ENCODE data around the gene AFTPH. TPM values are rescaled to one million over a fixed set of nuclear protein-coding genes. Genes with fewer than 3 reads are reported as not detected.

The AFTPH gene
- total RNA-seq, 2 experiments from 2014 or later: 39.2 to 40.2 TPM

DNA sequence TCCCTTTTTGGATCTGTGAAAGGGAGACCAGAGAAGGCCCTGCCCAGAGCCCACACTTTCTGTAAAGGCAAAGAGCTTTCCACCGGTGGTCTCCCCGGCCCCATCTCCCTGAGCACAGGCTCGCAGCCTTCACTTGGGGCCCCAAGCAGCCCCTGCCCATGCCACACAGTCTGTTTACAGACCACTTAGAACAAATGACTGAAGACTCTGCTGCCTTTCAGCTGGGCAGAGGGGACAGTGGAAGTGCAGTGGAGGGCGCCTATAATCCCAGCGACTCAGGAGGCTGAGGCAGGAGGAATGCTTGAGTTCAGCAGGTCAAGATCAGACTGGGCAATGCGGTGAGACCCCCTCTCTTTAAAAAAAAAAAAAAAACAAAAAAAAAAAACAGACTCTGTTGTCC is 100.7 kb downstream of the AFTPH start:
- ChIA-PET POLR2A (interaction anchor here (0.8 kb wide), 1 partner anchor 41 kb away, joined by 3 read pairs; no protein-coding TSS in a partner anchor), CTCF (interaction anchor here (0.6 to 0.9 kb wide), 2 partner anchors 9 to 292 kb away, joined by 3 read pairs; no protein-coding TSS in a partner anchor)
- peaks cover 3% of the 10 kb centered on the region for H3K4me1 Mint-ChIP-seq
- H3K36me3 Mint-ChIP-seq (ENCODE audit: low read depth): no peaks in the 10 kb centered on the region
- H3K27me3 Mint-ChIP-seq: peaks cover 1% of the 10 kb centered on the region
- DNase-seq: no peak
- no peak overlapping the region for H3K27ac Mint-ChIP-seq
- no peak overlapping the region for H3K4me3 Mint-ChIP-seq
- no peaks in the 10 kb centered on the region for H3K9me3 Mint-ChIP-seq

DNA sequence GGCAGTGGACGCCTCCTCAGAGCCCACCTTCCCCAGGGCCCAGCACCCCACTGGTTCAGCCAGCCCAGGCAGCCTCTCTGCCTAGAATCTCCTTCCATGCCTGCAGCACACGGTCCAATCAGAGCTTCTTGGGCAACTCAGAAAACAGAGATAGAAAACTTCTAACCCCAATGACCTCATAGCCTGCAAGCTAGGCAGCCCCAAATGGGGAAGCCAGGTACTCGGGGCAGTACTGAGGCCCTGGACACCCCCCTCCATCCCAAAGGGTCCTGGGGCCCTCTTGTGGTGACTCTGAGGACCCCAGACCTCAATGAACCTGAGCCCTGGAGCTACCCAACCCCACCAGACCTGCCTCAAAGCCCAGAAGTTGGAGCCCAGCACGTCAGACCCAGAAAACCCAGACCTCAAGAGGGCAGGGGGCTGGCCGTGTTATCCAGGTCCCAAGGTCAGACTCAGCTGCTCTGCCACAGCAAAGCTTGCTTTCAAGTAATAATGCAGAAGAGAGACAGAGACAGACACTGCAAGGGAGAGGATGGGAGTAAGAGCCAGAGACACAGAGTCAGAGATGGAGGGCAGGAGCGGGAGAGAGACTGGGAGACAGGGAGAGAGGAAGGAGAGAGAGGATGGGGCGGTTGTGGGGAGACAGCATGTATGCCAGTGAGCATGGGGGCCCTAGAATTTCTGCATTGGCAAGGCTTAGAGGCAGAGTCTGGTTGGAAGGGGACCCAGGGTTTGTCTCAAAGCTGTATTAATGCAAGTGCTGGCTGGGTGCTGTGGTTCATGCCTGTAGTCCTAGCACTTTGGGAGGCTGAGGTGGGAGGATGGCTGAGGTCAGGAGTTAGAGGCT is 101.4 kb downstream of the AFTPH start:
- DNase-seq: peak; percentile 11
- Mint-ChIP-seq H3K4me1 (peaks cover 3% of the 10 kb centered on the region), H3K4me3 (no peak overlapping the region), H3K27me3 (peaks cover 1% of the 10 kb centered on the region), H3K27ac (no peak overlapping the region), H3K9me3 (no peaks in the 10 kb centered on the region), H3K36me3 (ENCODE audit: low read depth) (no peaks in the 10 kb centered on the region)
- ChIA-PET POLR2A (interaction anchor here (0.8 to 1.6 kb wide), 2 partner anchors 18 to 41 kb away, joined by 3 to 5 read pairs; no protein-coding TSS in a partner anchor), CTCF (interaction anchor here (0.6 to 1.1 kb wide), 2 partner anchors 292 to 295 kb away, joined by 3 to 4 read pairs; no protein-coding TSS in a partner anchor)

DNA sequence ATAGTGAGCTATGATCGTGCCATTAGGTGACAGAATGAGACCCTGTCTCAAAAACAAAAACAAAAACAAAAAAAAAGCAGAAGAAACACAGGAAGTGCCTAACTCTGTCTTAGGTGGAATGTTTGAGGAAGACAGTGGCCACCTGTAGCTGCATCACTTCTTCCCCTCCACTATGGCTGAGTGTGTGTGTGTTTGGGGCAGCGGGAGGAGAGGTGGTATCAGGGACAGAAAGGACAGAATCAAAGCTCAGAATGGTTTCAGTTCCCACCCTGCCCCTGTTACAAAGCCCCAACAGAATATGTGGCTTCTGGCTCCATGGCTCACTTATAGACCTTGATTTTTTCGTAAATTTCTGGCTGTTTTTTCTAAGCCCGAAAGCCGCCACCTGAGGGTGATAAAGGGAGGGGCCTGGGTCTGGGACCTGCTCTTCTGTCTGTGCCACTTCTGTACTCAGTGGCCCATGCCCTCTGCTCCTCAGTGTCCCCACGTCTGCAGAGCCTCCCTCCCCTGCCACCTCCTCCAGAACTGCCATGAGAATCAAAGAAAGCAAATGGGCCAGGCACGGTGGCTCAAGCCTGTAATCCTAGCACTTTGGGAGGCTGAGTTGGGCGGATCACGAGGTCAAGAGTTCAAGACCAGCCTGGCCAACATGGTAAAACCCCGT is 102.2 kb downstream of the AFTPH start:
- H3K9me3 Mint-ChIP-seq: no peaks in the 10 kb centered on the region
- ChIA-PET POLR2A (interaction anchor here (1.6 kb wide), 1 partner anchor 19 kb away, joined by 5 read pairs; no protein-coding TSS in a partner anchor), CTCF (interaction anchor here (1.1 kb wide), 1 partner anchor 296 kb away, joined by 4 read pairs; no protein-coding TSS in a partner anchor)
- peaks cover 1% of the 10 kb centered on the region for H3K27me3 Mint-ChIP-seq
- no peaks in the 10 kb centered on the region for H3K36me3 Mint-ChIP-seq (ENCODE audit: low read depth)
- DNase-seq: no peak
- no peak overlapping the region for H3K4me3 Mint-ChIP-seq
- peaks cover 3% of the 10 kb centered on the region for H3K4me1 Mint-ChIP-seq
- no peak overlapping the region for H3K27ac Mint-ChIP-seq

- Mint-ChIP-seq H3K4me1 (peaks cover 3% of the 10 kb centered on the region), H3K27me3 (peaks cover 1% of the 10 kb centered on the region), H3K4me3 (no peak overlapping the region), H3K9me3 (no peaks in the 10 kb centered on the region), H3K36me3 (ENCODE audit: low read depth) (no peaks in the 10 kb centered on the region), H3K27ac (no peak overlapping the region)
- no peak for DNase-seq
- CTCF ChIA-PET: interaction anchor here (1.8 kb wide), 1 partner anchor 18 kb away, joined by 5 read pairs; no protein-coding TSS in a partner anchor
- POLR2A ChIA-PET: interaction anchor here (1.6 kb wide), 1 partner anchor 9 kb away, joined by 5 read pairs; no protein-coding TSS in a partner anchor
Measured at GRCh38 chr2:64626963-64627760, 103.0 kb downstream of the AFTPH start.

DNA sequence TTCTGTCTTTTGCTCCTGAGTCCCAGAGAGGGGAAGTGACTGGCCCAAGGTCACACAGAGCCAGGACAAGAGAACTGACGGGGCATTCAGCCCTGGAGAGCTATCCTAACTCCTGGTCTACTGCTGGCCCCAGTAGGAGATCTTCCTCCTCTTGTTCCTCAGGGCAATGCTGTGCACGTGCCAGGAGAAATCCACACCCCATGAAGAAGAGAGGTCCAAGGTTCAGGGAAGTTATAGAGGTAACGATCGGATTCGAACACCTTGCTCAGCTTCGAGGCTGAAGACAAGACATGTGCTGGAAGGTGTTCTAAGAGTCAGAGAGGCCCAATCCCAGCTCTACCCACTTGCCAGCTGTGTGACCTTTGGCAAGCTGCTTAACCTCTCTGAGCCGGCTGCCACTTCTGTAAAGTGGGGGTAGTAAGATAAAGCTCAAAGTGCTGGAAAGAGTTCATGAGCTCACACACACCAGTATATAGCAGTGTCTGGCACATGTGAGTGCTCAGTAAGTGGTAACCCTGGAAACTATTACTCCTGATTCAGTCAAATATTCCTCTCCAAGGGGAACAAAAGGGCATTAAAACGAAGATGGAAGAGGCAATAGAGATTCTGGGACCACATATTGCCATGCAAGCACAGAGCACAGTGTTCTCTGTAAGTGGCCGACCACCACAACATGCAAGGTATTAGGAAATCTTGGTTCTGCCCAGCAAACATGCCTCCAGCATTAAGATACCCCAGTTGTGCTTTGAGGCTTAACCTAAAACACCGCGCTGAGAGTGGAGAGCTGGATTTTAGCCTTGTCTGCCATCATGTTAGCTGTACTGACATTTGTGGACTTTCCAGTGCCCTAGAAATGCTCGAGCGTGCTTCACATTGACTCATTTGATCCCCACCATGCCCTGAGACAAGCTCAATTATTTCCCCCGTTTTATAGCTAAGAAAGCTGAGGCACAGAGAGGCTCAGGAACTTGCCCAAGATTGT is 104.0 kb downstream of the AFTPH start:
- Mint-ChIP-seq H3K9me3 (no peaks in the 10 kb centered on the region), H3K27ac (no peak overlapping the region), H3K4me3 (no peak overlapping the region), H3K4me1 (no peaks in the 10 kb centered on the region), H3K36me3 (ENCODE audit: low read depth) (no peaks in the 10 kb centered on the region), H3K27me3 (no peaks in the 10 kb centered on the region)
- no peak for DNase-seq
- POLR2A ChIA-PET: interaction anchor here (1.1 to 1.6 kb wide), 2 partner anchors 10 to 21 kb away, joined by 4 to 5 read pairs; no protein-coding TSS in a partner anchor
- CTCF ChIA-PET: interaction anchor here (1.8 kb wide), 1 partner anchor 19 kb away, joined by 5 read pairs; no protein-coding TSS in a partner anchor

DNA sequence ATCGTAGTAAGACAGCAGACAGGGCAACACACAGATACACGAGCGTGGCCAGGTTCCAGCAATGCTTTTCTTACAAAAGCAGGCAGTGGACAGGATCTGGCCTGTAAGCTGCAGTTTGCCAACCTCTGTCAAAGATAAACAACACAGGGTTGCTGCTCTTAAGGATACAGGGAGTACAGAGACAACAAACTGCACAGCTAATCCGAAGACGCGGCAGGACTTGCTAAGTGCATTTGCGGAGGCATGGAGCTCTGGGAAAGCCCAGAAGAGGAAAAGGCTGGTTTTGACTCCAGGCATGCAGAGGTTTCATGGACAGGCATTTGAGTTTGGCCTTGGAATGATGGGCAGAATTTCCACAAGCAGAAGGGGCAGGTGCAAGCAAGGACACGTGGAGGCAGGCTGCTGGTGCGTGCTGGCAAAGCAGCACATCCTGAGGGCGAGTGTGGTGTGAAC is 105.2 kb downstream of the AFTPH start:
- H3K36me3 Mint-ChIP-seq (ENCODE audit: low read depth): peaks cover 4% of the 10 kb centered on the region
- H3K27ac Mint-ChIP-seq: no peak overlapping the region
- no peaks in the 10 kb centered on the region for H3K9me3 Mint-ChIP-seq
- H3K4me3 Mint-ChIP-seq: no peak overlapping the region
- no peak for DNase-seq
- CTCF ChIA-PET: interaction anchor here (1.5 to 1.8 kb wide), 2 partner anchors 20 to 299 kb away, joined by 3 to 5 read pairs; no protein-coding TSS in a partner anchor
- H3K4me1 Mint-ChIP-seq: no peaks in the 10 kb centered on the region
- POLR2A ChIA-PET: interaction anchor here (1.1 kb wide), 1 partner anchor 23 kb away, joined by 4 read pairs; no protein-coding TSS in a partner anchor
- no peaks in the 10 kb centered on the region for H3K27me3 Mint-ChIP-seq

DNA sequence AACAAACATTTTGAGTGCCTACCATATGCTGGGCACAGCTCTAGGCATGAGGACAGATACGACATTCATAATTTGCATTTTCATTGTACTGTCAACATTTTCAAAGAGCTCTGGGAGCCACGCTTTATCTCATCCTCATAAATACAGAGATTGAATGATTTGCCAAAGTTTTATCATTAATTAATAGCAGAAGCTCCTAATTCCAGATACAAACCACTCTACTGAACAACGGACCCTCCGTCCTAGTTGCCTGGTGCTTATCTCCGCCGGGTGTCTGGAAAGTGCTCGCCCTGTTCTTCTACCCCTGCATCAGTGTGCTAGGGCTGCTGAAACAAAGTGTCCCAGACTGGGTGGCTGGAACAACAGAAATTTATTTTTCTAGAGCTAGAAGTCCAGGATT is 105.7 kb downstream of the AFTPH start:
- ChIA-PET POLR2A (interaction anchor here (1.6 kb wide), 1 partner anchor 23 kb away, joined by 3 read pairs; no protein-coding TSS in a partner anchor), CTCF (interaction anchor here (1.5 kb wide), 1 partner anchor 299 kb away, joined by 3 read pairs; no protein-coding TSS in a partner anchor)
- H3K4me3 Mint-ChIP-seq: no peak overlapping the region
- peaks cover 5% of the 10 kb centered on the region for H3K36me3 Mint-ChIP-seq (ENCODE audit: low read depth)
- H3K4me1 Mint-ChIP-seq: no peaks in the 10 kb centered on the region
- no peak for DNase-seq
- H3K9me3 Mint-ChIP-seq: no peaks in the 10 kb centered on the region
- no peaks in the 10 kb centered on the region for H3K27me3 Mint-ChIP-seq
- H3K27ac Mint-ChIP-seq: no peak overlapping the region

DNA sequence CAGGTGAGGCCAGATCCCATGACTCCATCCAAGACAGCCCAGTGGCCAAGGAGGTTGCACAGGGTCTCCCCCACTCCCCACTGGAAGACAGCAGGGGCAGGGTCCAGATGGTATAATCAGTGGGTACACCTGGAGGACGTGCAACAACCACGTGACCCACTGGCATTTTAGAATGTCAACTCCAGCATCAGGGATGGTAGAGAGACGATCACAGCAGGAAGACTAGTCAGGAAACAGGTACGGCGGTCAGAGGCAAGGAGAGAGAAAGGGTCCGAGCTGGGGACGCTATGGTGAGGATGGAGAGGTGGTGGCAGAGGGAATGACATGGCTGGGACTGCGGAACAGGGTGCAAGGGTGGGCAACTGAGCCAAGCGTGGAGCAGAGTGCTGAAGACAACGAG is 106.6 kb downstream of the AFTPH start:
- peak; percentile 9 for DNase-seq
- no peaks in the 10 kb centered on the region for H3K27me3 Mint-ChIP-seq
- no peaks in the 10 kb centered on the region for H3K9me3 Mint-ChIP-seq
- CTCF ChIA-PET: no interaction called here
- POLR2A ChIA-PET: interaction anchor here (1.6 kb wide), 1 partner anchor 23 kb away, joined by 3 read pairs; no protein-coding TSS in a partner anchor
- H3K27ac Mint-ChIP-seq: no peak overlapping the region
- H3K36me3 Mint-ChIP-seq (ENCODE audit: low read depth): peaks cover 11% of the 10 kb centered on the region
- no peak overlapping the region for H3K4me3 Mint-ChIP-seq
- peaks cover 3% of the 10 kb centered on the region for H3K4me1 Mint-ChIP-seq

- H3K27me3 Mint-ChIP-seq: no peaks in the 10 kb centered on the region
- H3K4me3 Mint-ChIP-seq: no peak overlapping the region
- H3K27ac Mint-ChIP-seq: no peak overlapping the region
- POLR2A ChIA-PET: no interaction called here
- DNase-seq: no peak
- H3K9me3 Mint-ChIP-seq: no peaks in the 10 kb centered on the region
- CTCF ChIA-PET: interaction anchor here (1.5 kb wide), 2 partner anchors 17 to 108 kb away, joined by 4 to 7 read pairs; no protein-coding TSS in a partner anchor
- peaks cover 18% of the 10 kb centered on the region for H3K36me3 Mint-ChIP-seq (ENCODE audit: low read depth)
- H3K4me1 Mint-ChIP-seq: peaks cover 12% of the 10 kb centered on the region
Measured at GRCh38 chr2:64631771-64632170, 107.6 kb downstream of the AFTPH start.

GRCh38 chr2:64632835-64633819 is 109.0 kb downstream of the AFTPH start:
- POLR2A ChIA-PET: no interaction called here
- Mint-ChIP-seq H3K4me3 (no peak overlapping the region), H3K9me3 (no peaks in the 10 kb centered on the region), H3K36me3 (ENCODE audit: low read depth) (peaks cover 18% of the 10 kb centered on the region), H3K4me1 (peaks cover 26% of the 10 kb centered on the region), H3K27me3 (no peaks in the 10 kb centered on the region), H3K27ac (no peak overlapping the region)
- DNase-seq: no peak
- CTCF ChIA-PET: interaction anchor here (0.7 to 1.5 kb wide), 6 partner anchors 9 to 110 kb away, joined by 3 to 7 read pairs (median 4); no protein-coding TSS in a partner anchor

Measured in activated CD4-positive, alpha-beta memory T cell treated with anti-CD3 and anti-CD28 coated beads, Interleukin-2, amount 10 ng/mL, durations not matched to agents 7 days and 5 days (primary cell).